ENCODE data around the gene NDUFS6.

NDUFS6 gene

DNA sequence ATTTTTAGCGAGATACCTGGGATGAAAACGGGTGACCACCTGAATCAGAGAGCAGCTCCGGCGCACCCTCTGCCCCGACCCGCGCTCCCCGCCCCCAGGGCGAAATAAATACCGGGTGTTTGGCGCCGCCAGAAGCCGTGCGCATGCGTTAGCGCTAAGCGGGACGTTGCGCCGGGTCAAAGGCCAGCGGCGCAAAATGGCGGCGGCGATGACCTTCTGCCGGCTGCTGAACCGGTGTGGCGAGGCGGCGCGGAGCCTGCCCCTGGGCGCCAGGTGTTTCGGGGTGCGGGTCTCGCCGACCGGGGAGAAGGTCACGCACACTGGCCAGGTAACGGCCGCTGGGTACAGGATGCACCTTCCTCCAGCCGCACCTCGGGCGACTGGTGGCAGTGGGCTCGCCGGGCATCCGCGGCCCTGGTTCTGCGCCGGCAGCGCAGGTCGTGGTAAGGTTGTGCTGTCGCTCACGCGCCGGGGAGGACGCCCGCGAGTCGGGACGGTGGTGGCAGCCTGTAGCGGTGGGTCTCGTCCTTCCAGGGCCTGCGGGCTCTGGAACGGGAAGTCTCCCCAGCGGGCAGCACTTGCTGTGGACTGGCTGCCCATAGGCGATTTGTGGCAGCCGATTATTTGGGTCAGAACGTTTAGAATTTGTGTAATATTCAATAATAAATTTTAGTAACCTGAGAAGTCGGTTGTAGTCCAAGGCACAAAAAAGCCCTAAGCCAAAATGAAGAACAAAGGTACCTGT, at the start of gene NDUFS6:
Gene NDUFS6, plus strand, starts transcription at position 186 of the 745 bp plus-strand sequence. Its CDS starts 11 bp downstream, at position 197.
- peak within 1 kb of the TSS; percentile 98 for H3K4me3 Mint-ChIP-seq
- H3K9me3 Mint-ChIP-seq: no peaks in the 10 kb centered on the region
- peaks cover 45% of the 10 kb centered on the region for H3K36me3 Mint-ChIP-seq (ENCODE audit: low read depth)
- peaks cover 33% of the 10 kb centered on the region for H3K4me1 Mint-ChIP-seq (ENCODE audit: low read depth)
- H3K27me3 Mint-ChIP-seq (ENCODE audit: low read depth): no peaks in the 10 kb centered on the region
- peak within 1 kb of the TSS; percentile 99 for H3K27ac Mint-ChIP-seq

- H3K4me1 Mint-ChIP-seq (ENCODE audit: low read depth): no peaks in the 10 kb centered on the region
- no peak overlapping the region for H3K27ac Mint-ChIP-seq
- H3K9me3 Mint-ChIP-seq: no peaks in the 10 kb centered on the region
- no peak overlapping the region for H3K4me3 Mint-ChIP-seq
- no peaks in the 10 kb centered on the region for H3K36me3 Mint-ChIP-seq (ENCODE audit: low read depth)
- H3K27me3 Mint-ChIP-seq (ENCODE audit: low read depth): no peaks in the 10 kb centered on the region
Measured at GRCh38 chr5:1751864-1752822, 49.1 kb upstream of the NDUFS6 start.

GRCh38 chr5:1752881-1753280, 48.3 kb upstream of the NDUFS6 start:
- Mint-ChIP-seq H3K27me3 (ENCODE audit: low read depth) (no peaks in the 10 kb centered on the region), H3K27ac (no peak overlapping the region), H3K4me3 (no peak overlapping the region), H3K36me3 (ENCODE audit: low read depth) (no peaks in the 10 kb centered on the region), H3K4me1 (ENCODE audit: low read depth) (no peaks in the 10 kb centered on the region), H3K9me3 (no peaks in the 10 kb centered on the region)

GRCh38 chr5:1753490-1753889, 47.7 kb upstream of the NDUFS6 start:
- H3K4me3 Mint-ChIP-seq: no peak overlapping the region
- H3K27me3 Mint-ChIP-seq (ENCODE audit: low read depth): no peaks in the 10 kb centered on the region
- H3K4me1 Mint-ChIP-seq (ENCODE audit: low read depth): no peaks in the 10 kb centered on the region
- no peak overlapping the region for H3K27ac Mint-ChIP-seq
- H3K9me3 Mint-ChIP-seq: peaks cover 4% of the 10 kb centered on the region
- H3K36me3 Mint-ChIP-seq (ENCODE audit: low read depth): no peaks in the 10 kb centered on the region

GRCh38 chr5:1754531-1755220, 46.5 kb upstream of the NDUFS6 start:
- Mint-ChIP-seq H3K4me1 (ENCODE audit: low read depth) (no peaks in the 10 kb centered on the region), H3K36me3 (ENCODE audit: low read depth) (no peaks in the 10 kb centered on the region), H3K9me3 (peaks cover 4% of the 10 kb centered on the region), H3K27me3 (ENCODE audit: low read depth) (no peaks in the 10 kb centered on the region), H3K27ac (no peak overlapping the region), H3K4me3 (no peak overlapping the region)

DNA sequence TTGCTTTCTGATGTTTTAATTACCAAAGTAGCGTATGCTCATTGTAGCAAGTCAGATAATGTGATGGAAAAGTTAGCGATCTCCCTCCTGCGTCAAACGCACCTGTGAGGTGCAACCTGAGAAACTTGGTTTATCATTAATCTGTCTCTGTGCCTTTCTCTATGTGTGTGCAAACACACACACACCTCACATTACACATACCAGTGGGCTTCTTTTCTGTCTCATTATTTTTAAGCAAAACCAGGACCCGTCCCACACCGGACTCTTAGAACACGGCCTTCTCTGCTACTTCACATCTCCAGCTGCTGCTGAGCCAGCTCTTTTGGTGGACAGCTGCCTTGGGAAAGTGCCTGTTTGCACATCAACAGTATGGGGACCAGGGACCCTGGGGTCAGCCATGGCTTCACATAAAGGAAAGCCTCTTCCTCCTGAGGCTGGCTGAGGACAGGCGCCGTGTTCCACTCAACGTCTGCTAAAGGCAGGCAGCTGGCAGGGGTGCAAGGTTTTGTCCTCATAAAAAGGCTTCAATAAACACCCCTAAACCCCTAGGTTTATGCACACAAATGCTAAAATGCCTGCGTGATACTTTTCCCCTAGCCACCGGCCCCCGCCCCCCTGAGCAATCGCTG, 45.8 kb upstream of the NDUFS6 start:
- no peak overlapping the region for H3K27ac Mint-ChIP-seq
- peaks cover 4% of the 10 kb centered on the region for H3K9me3 Mint-ChIP-seq
- H3K27me3 Mint-ChIP-seq (ENCODE audit: low read depth): no peaks in the 10 kb centered on the region
- no peaks in the 10 kb centered on the region for H3K36me3 Mint-ChIP-seq (ENCODE audit: low read depth)
- H3K4me3 Mint-ChIP-seq: no peak overlapping the region
- H3K4me1 Mint-ChIP-seq (ENCODE audit: low read depth): no peaks in the 10 kb centered on the region

GRCh38 chr5:1756481-1756880, 44.7 kb upstream of the NDUFS6 start:
- no peak overlapping the region for H3K4me3 Mint-ChIP-seq
- no peaks in the 10 kb centered on the region for H3K27me3 Mint-ChIP-seq (ENCODE audit: low read depth)
- no peaks in the 10 kb centered on the region for H3K4me1 Mint-ChIP-seq (ENCODE audit: low read depth)
- H3K9me3 Mint-ChIP-seq: peaks cover 4% of the 10 kb centered on the region
- H3K27ac Mint-ChIP-seq: no peak overlapping the region
- no peaks in the 10 kb centered on the region for H3K36me3 Mint-ChIP-seq (ENCODE audit: low read depth)

DNA sequence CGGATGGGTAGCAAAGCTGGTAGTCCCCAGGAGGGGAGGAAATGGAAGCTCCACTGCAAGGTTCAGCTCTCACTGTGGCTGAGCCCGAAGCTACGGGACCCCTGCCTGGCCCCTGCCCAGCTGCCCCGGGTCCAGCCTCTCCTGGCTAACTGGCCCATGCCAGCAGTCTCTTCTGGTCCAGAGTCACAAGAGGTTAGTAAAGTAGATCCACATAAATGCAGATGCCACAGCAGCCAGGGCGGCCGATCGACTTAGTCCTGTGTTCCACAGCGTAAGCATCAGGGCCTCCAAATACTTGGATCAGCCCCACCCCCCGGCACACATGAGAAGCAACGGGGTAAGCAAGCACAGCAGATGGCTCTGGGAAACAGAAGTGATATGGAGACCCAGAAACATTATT, 43.7 kb upstream of the NDUFS6 start:
- H3K4me1 Mint-ChIP-seq (ENCODE audit: low read depth): no peaks in the 10 kb centered on the region
- H3K36me3 Mint-ChIP-seq (ENCODE audit: low read depth): no peaks in the 10 kb centered on the region
- no peaks in the 10 kb centered on the region for H3K27me3 Mint-ChIP-seq (ENCODE audit: low read depth)
- H3K9me3 Mint-ChIP-seq: peaks cover 4% of the 10 kb centered on the region
- H3K27ac Mint-ChIP-seq: no peak overlapping the region
- no peak overlapping the region for H3K4me3 Mint-ChIP-seq

DNA sequence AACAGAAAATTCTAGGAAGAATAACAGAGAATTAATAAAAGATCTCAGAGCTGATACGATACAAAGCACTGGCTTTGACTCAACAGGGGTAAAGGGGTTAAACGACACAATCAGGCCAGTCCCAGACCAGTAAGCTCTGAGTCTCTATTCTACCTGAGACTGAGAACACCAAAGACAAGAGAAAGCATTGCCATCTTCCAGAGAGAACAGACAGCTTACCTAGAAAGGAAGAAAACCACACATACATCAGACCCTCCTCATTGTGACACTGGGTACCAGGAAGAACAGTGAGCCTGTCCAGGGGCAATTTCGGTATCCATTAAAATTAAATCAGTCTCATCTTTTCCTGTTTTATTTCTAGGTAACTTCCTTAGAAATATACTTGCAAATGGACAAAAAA, 42.6 kb upstream of the NDUFS6 start:
- H3K4me3 Mint-ChIP-seq: no peak overlapping the region
- no peak overlapping the region for H3K27ac Mint-ChIP-seq
- H3K4me1 Mint-ChIP-seq (ENCODE audit: low read depth): no peaks in the 10 kb centered on the region
- H3K36me3 Mint-ChIP-seq (ENCODE audit: low read depth): no peaks in the 10 kb centered on the region
- H3K9me3 Mint-ChIP-seq: peaks cover 4% of the 10 kb centered on the region
- peaks cover 6% of the 10 kb centered on the region for H3K27me3 Mint-ChIP-seq (ENCODE audit: low read depth)

DNA sequence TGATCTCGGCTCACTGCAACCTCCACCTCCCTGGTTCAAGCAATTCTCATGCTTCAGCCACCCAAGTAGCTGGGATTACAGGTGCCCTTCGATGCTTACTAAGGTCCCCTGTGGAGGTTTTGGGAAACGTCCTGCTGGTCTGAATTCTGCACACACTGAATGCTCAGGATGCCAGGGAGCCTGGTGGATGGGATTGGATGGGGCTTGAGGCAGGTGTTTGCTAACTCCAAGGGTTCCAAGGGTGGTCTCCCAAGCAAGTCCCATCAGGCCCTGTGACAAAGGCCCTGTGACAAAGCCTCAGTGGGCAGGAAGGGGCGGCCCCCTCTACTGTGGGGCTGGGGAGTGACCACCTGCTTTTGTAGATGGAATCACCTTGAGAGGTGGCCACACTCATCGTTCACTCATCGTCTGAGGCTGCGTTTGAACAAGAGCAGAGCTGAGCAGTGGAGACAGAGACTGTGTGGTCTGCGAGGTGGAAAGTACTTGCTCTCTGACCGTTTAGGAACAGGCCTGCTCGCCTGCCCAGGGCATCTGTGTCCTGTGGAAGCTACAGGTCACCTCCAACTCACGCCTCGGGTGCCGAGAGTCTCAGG, 41.7 kb upstream of the NDUFS6 start:
- H3K27me3 Mint-ChIP-seq (ENCODE audit: low read depth): peaks cover 9% of the 10 kb centered on the region
- H3K4me3 Mint-ChIP-seq: no peak overlapping the region
- no peak overlapping the region for H3K27ac Mint-ChIP-seq
- H3K9me3 Mint-ChIP-seq: peaks cover 4% of the 10 kb centered on the region
- no peaks in the 10 kb centered on the region for H3K36me3 Mint-ChIP-seq (ENCODE audit: low read depth)
- H3K4me1 Mint-ChIP-seq (ENCODE audit: low read depth): no peaks in the 10 kb centered on the region

DNA sequence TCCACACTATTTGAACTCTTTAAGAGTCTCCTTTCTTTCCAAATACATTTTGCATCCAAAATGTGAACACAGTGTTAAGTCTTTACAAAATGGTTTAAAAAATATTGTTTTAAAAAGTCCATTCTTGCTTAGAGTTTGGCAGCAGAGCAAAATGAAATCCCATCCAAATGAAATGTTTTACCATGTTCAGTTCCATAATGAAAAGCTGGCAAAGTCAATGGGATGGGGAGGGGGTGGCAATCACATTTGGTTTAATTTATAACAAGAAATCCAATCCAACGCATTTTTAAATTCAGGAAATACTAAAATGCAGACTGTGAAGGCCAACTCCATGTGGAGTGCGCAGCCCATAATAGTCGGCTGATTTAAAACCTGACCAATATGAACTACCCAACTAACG, 41.0 kb upstream of the NDUFS6 start:
- Mint-ChIP-seq H3K36me3 (ENCODE audit: low read depth) (no peaks in the 10 kb centered on the region), H3K27ac (no peak overlapping the region), H3K27me3 (ENCODE audit: low read depth) (peaks cover 9% of the 10 kb centered on the region), H3K4me1 (ENCODE audit: low read depth) (no peaks in the 10 kb centered on the region), H3K9me3 (peaks cover 4% of the 10 kb centered on the region), H3K4me3 (no peak overlapping the region)

- Mint-ChIP-seq H3K4me3 (no peak overlapping the region), H3K27me3 (ENCODE audit: low read depth) (peaks cover 9% of the 10 kb centered on the region), H3K27ac (no peak overlapping the region), H3K9me3 (peaks cover 4% of the 10 kb centered on the region), H3K36me3 (ENCODE audit: low read depth) (no peaks in the 10 kb centered on the region), H3K4me1 (ENCODE audit: low read depth) (peaks cover 2% of the 10 kb centered on the region)
Measured at GRCh38 chr5:1760656-1761452, 40.4 kb upstream of the NDUFS6 start.

DNA sequence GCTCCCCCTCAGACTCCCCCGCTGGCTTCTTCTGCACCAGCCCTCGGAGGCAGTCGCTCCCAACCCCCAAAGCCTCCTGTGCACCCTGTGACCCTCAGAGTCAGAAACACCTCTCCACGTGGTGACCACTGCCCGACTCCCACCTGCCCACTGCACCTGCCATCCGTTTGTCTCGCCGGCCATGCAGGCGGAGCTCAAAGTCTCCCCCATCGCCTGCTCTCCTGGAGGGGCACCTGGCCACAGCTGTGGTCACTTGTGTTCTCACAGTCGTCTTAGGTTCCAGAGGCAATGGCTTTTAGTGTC, 39.8 kb upstream of the NDUFS6 start:
- no peak overlapping the region for H3K27ac Mint-ChIP-seq
- peaks cover 9% of the 10 kb centered on the region for H3K27me3 Mint-ChIP-seq (ENCODE audit: low read depth)
- H3K4me1 Mint-ChIP-seq (ENCODE audit: low read depth): peaks cover 4% of the 10 kb centered on the region
- H3K4me3 Mint-ChIP-seq: no peak overlapping the region
- H3K9me3 Mint-ChIP-seq: peaks cover 4% of the 10 kb centered on the region
- H3K36me3 Mint-ChIP-seq (ENCODE audit: low read depth): no peaks in the 10 kb centered on the region

All from T-helper 1 cell treated with Interleukin-12 subunit alpha and Interleukin-12 subunit beta and Interleukin-4 antibody, amounts not matched to agents 30 μg/mL and 1 μg/mL, for 36 hours (primary cell).